MCF 10A (cell line): ENCODE measurements around the gene DPM3. TPM values are rescaled to one million over a fixed set of nuclear protein-coding genes. Genes with fewer than 3 reads are reported as not detected.
"Not testable (repeated sequence)": the region's sequence is repeated elsewhere in the genome, so short reads cannot be mapped to it uniquely, and the experiment has no call there.

Experiments
- BruUV-seq: library from RNA; stranded (reverse); fragments of 400-500 nt; replicated peaks from 2 replicates; lab custom pipeline; 2021; lab: Mats Ljungman, UMichigan
- CTCF ChIA-PET: fragments of 300-600 bp; sonication (Branson Sonifier 250); formaldehyde crosslinking; extraction: SDS; loops from one replicate; lab custom pipeline; 2021; ENCODE audit warnings: antibody characterized with exemption, inconsistent platforms; lab: Yijun Ruan, JAX
- POLR2A ChIA-PET: fragments of 300-600, 350-650 bp; sonication (Branson Sonifier 250); formaldehyde crosslinking; extraction: SDS; loops from one replicate; lab custom pipeline; 2020; ENCODE audit warnings: antibody characterized with exemption, inconsistent platforms; lab: Yijun Ruan, JAX
- DNase-seq: peaks from one replicate; pipeline ENCODE4 v3.0.0-alpha.2; 2018; ENCODE audit not compliant: unreplicated experiment
- H3K27ac Mint-ChIP-seq: one replicate; pipeline ENCODE4 v1.8.0; 2022; ENCODE audit warnings: mild to moderate bottlenecking, low read depth, mixed read lengths; ENCODE audit not compliant: unreplicated experiment
- H3K27me3 Mint-ChIP-seq: one replicate; pipeline ENCODE4 v1.8.0; 2022; ENCODE audit warnings: mixed read lengths; ENCODE audit not compliant: insufficient read depth, unreplicated experiment
- H3K36me3 Mint-ChIP-seq: one replicate; pipeline ENCODE4 v1.8.0; 2022; ENCODE audit warnings: mild to moderate bottlenecking, moderate library complexity, mixed read lengths; ENCODE audit not compliant: insufficient read depth, unreplicated experiment
- H3K4me1 Mint-ChIP-seq: one replicate; pipeline ENCODE4 v1.8.0; 2022; ENCODE audit warnings: mixed read lengths; ENCODE audit not compliant: insufficient read depth, unreplicated experiment
- H3K4me3 Mint-ChIP-seq: one replicate; pipeline ENCODE4 v1.8.0; 2022; ENCODE audit warnings: mild to moderate bottlenecking, moderate library complexity, mixed read lengths; ENCODE audit not compliant: unreplicated experiment
- H3K9me3 Mint-ChIP-seq: one replicate; pipeline ENCODE4 v1.8.0; 2022; ENCODE audit warnings: mixed read lengths; ENCODE audit not compliant: unreplicated experiment
- intact Hi-C: fragments of 100-400 bp; cut with micrococcal nuclease; formaldehyde crosslinking; loops from 2 replicates; pipeline ENCODE4 v1.14.1; 2022
- total RNA-seq: library from RNA; stranded (reverse); gene quantifications from 2 replicates; pipeline ENCODE4 v1.2.3, GENCODE V29; 2022
- TF ChIP-seq, protein P1 (sequence below): fragments of 200-600 bp; IDR thresholded peaks from one replicate; pipeline ENCODE4 v1.8.0; 2022; ENCODE audit warnings: antibody characterized with exemption, mild to moderate bottlenecking; ENCODE audit not compliant: unreplicated experiment

The DPM3 gene
- total RNA-seq, 1 experiment from 2014 or later = 86.4 TPM

DNA sequence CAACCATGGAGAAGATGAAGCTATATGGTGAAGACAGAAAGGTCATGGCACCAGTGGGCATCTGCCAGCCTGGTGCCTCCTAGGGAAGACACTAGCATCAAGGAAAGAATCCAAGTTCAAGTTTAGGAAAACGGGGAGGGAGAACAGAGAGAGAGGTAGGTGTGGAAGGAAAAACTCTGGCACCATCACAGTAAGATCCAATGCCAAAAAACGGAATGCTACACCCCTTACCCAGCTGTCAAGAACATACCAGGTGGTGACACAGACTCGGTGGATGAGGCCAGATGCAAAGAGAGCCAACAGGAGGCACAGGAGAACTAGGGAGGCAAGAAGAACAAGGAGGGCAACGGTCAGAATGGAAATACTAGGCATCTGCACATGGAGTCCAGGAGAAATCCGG, 29.2 kb upstream of the DPM3 start:
- Mint-ChIP-seq H3K4me1 (peaks cover 32% of the 10 kb centered on the region), H3K4me3 (no peak overlapping the region), H3K36me3 (peaks cover 39% of the 10 kb centered on the region), H3K27me3 (no peaks in the 10 kb centered on the region), H3K27ac (no peak overlapping the region), H3K9me3 (no peaks in the 10 kb centered on the region)
- intact Hi-C loops = no loop called here
- no peak for DNase-seq
- BruUV-seq = no TSS peak
- ChIA-PET CTCF (interaction anchor here (0.6 to 14.5 kb wide), 15 partner anchors 27 to 117 kb away, joined by 3 to 380 read pairs (median 8); partner anchors contain the start of gene EFNA1), POLR2A (interaction anchor here (0.6 to 2.4 kb wide), 8 partner anchors 10 to 401 kb away, joined by 3 to 10 read pairs (median 4); partner anchors contain the start of gene DPM3)
- TF ChIP-seq, protein P1, sequence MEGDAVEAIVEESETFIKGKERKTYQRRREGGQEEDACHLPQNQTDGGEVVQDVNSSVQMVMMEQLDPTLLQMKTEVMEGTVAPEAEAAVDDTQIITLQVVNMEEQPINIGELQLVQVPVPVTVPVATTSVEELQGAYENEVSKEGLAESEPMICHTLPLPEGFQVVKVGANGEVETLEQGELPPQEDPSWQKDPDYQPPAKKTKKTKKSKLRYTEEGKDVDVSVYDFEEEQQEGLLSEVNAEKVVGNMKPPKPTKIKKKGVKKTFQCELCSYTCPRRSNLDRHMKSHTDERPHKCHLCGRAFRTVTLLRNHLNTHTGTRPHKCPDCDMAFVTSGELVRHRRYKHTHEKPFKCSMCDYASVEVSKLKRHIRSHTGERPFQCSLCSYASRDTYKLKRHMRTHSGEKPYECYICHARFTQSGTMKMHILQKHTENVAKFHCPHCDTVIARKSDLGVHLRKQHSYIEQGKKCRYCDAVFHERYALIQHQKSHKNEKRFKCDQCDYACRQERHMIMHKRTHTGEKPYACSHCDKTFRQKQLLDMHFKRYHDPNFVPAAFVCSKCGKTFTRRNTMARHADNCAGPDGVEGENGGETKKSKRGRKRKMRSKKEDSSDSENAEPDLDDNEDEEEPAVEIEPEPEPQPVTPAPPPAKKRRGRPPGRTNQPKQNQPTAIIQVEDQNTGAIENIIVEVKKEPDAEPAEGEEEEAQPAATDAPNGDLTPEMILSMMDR = no peak

DNA sequence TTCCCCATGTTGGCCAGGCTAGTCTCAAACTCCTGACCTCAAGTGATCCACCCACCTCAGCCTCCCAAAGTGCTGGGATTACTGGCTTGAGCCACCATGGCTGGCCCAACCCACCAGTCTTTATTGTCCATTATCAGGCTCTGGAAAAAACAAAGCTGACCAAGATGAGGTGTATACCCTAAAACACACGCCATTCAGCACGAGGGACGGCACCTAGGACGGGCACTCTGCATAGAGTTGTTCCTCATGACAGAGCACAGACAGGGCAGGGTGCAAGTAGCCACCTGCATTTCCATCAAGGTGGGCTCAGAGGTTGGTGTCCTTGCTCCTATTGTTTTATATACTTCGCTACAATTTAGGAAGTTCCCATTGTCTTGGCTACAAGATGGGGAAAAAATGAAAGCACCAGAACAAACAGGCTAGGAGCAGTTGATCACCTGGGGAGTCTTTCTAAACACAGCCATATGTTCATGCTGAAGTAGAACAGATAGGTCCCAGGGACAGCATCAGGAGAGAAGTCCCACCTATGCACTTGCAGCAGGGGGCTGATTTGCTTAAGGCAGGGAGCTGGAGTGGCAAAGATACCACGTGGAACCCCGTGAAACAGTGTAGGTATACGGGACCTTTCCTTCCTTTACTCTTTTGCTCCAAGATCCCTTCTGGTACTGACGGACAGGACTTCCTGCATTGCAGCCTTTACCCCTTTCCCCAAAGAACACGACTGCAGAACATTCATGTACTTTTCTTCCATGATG, 28.3 kb upstream of the DPM3 start:
- Mint-ChIP-seq H3K27ac (no peak overlapping the region), H3K4me1 (peaks cover 26% of the 10 kb centered on the region), H3K9me3 (no peaks in the 10 kb centered on the region), H3K4me3 (no peak overlapping the region), H3K36me3 (peaks cover 39% of the 10 kb centered on the region), H3K27me3 (no peaks in the 10 kb centered on the region)
- TF ChIP-seq, protein P1 = no peak
- DNase-seq = no peak
- POLR2A ChIA-PET = interaction anchor here (0.7 to 2.4 kb wide), 12 partner anchors 9 to 132 kb away, joined by 3 to 12 read pairs (median 5); partner anchors contain the start of genes DPM3 and MTX1
- BruUV-seq = no TSS peak
- CTCF ChIA-PET = interaction anchor here (0.6 to 14.5 kb wide), 29 partner anchors 9 to 1256 kb away, joined by 3 to 380 read pairs (median 6); partner anchors contain the start of gene EFNA1
- intact Hi-C loops = no loop called here

DNA sequence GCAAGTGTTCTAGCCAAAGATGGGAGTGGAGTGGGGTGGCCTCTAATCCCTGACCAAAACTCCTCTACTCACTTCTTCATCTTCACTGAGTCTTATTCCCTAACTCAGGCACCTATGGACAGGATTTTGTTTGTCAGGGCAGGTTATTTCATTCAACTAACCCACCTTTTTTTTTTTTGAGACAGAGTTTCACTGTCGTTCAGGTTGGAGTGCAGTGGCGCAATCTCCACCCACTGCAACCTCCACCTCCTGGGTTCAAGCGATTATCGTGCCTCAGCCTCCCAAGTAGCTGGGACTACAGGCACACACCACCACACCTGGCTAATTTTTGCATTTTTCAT, 27.7 kb upstream of the DPM3 start:
- intact Hi-C loops, BruUV-seq, H3K27me3 Mint-ChIP-seq, H3K27ac Mint-ChIP-seq, H3K9me3 Mint-ChIP-seq, H3K4me3 Mint-ChIP-seq, DNase-seq: not testable (repeated sequence)
- CTCF ChIA-PET = interaction anchor here (0.6 to 14.5 kb wide), 32 partner anchors 9 to 1119 kb away, joined by 3 to 380 read pairs (median 6); partner anchors contain the start of gene EFNA1
- POLR2A ChIA-PET = interaction anchor here (0.7 to 2.4 kb wide), 9 partner anchors 14 to 77 kb away, joined by 3 to 12 read pairs (median 7); partner anchors contain the start of genes DPM3 and MTX1
- peaks cover 21% of the 10 kb centered on the region for H3K4me1 Mint-ChIP-seq
- peaks cover 36% of the 10 kb centered on the region for H3K36me3 Mint-ChIP-seq

DNA sequence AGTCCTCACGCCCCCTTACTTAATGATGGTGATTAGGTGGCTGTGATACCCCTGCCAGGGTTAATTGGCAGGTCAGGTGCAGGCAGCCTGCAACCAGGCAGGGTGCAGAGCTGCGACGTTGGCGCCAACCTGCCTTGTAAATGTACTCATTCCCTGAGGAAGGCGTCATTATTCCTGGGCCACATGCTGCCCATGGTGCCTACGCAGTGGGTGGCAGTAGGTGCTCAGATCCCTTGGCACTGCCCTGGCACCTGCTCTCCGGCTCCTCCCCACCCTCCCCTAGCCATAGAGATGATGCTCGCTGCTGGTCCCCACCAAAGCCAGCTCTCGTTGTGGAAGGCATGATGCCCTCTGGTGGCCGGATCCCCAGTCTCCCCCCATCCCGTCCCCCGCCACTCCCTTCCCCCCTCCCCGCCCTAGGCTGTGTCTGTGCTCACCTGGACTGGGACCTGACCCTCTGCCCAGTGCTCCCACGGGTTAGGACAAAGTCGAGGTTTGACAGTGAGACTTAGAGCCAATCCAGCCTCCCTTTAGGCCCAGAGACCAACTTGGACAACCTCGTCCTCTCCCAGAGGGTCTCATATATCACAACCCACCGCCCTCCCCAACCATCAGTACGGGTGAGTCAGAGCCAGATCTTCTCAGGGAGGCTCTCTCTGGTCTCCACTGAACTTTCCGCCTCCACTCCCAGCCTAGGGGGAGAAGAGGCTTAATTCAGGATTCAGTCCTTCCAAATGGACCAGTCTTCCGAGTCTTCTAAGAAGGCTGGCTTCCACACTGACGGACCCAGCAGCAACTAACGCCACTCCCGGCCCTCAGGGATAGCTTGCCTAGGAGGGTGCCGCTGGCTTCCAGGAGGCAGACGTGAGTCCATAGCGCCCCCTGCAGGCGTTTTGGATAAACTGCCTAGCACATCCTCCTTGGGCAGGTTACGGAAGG, 27.1 kb upstream of the DPM3 start:
- intact Hi-C loops = loop anchor here (1.0 kb wide), 2 partner anchors 40 to 73 kb away; partner anchors contain the start of gene EFNA1
- ChIA-PET POLR2A (interaction anchor here (0.6 to 2.4 kb wide), 14 partner anchors 13 to 119 kb away, joined by 3 to 12 read pairs (median 4); partner anchors contain the start of gene DPM3), CTCF (interaction anchor here (0.6 to 14.5 kb wide), 34 partner anchors 10 to 1294 kb away, joined by 3 to 380 read pairs (median 5); partner anchors contain the start of gene EFNA1)
- TF ChIP-seq, protein P1 = peak; percentile 98
- no TSS peak for BruUV-seq
- H3K9me3 Mint-ChIP-seq = no peaks in the 10 kb centered on the region
- no peak overlapping the region for H3K27ac Mint-ChIP-seq
- H3K27me3 Mint-ChIP-seq = no peaks in the 10 kb centered on the region
- peak overlapping the region; percentile 30 for H3K4me3 Mint-ChIP-seq
- peaks cover 33% of the 10 kb centered on the region for H3K36me3 Mint-ChIP-seq
- H3K4me1 Mint-ChIP-seq = peaks cover 21% of the 10 kb centered on the region
- peak; percentile 96 for DNase-seq
